HepG2 (cell line): Measurements from ENCODE around the gene TIMM10. TPM values are rescaled to one million over a fixed set of nuclear protein-coding genes. Genes with fewer than 3 reads are reported as not detected.

ENCODE experiments used
- FOXC1 ChIP-seq: sonication (generic); formaldehyde crosslinking; IDR thresholded peaks from 2 replicates; pipeline ENCODE4 v1.8.0; 2022; ENCODE audit warnings: mild to moderate bottlenecking, missing genetic modification reagents, borderline replicate concordance
- ISX ChIP-seq: sonication (generic); formaldehyde crosslinking; conservative IDR thresholded peaks from 2 replicates; pipeline ENCODE4 v1.5.0; 2020; ENCODE audit warnings: missing genetic modification reagents
- KLF13 ChIP-seq: sonication (generic); formaldehyde crosslinking; IDR thresholded peaks from 2 replicates; pipeline ENCODE4 v1.4.0; 2020; ENCODE audit warnings: mild to moderate bottlenecking, missing genetic modification reagents
- MBNL3 ChIP-seq: fragments of 250-450 bp; sonication (Bioruptor Pico); conservative IDR thresholded peaks from 2 replicates; pipeline ENCODE4 v1.8.0; 2022; ENCODE audit warnings: mild to moderate bottlenecking, inconsistent platforms
- PAX8 ChIP-seq: sonication (generic); formaldehyde crosslinking; IDR thresholded peaks from 2 replicates; pipeline ENCODE4 v1.8.0; 2022; ENCODE audit warnings: mild to moderate bottlenecking, missing genetic modification reagents, borderline replicate concordance
- PCBP1 ChIP-seq: fragments of 200-400 bp; formaldehyde crosslinking; IDR thresholded peaks from 2 replicates; pipeline ENCODE4 v1.6.1; 2017; ENCODE audit warnings: mild to moderate bottlenecking, low read depth, low read length, borderline replicate concordance
- PRPF4 ChIP-seq: fragments of 200-400 bp; formaldehyde crosslinking; IDR thresholded peaks from 2 replicates; pipeline ENCODE4 v1.6.1; 2016; ENCODE audit warnings: low read length, low read depth; ENCODE audit not compliant: poor library complexity, severe bottlenecking
- SPEN ChIP-seq: sonication (generic); formaldehyde crosslinking; IDR thresholded peaks from 2 replicates; pipeline ENCODE4 v1.5.1; 2020; ENCODE audit warnings: low read depth, mild to moderate bottlenecking, missing genetic modification reagents
- TGIF2 ChIP-seq: IDR thresholded peaks from 2 replicates; pipeline ENCODE4 v1.6.1; 2016; ENCODE audit warnings: control low read depth, missing compliant biosample characterization
- ZMYM3 ChIP-seq: sonication (generic); formaldehyde crosslinking; IDR thresholded peaks from 2 replicates; pipeline ENCODE4 v1.5.1; 2020; ENCODE audit warnings: mild to moderate bottlenecking, missing genetic modification reagents
- ZNF138 ChIP-seq: sonication (generic); formaldehyde crosslinking; IDR thresholded peaks from 2 replicates; pipeline ENCODE4 v1.5.0; 2020; ENCODE audit warnings: mild to moderate bottlenecking, low read depth, missing genetic modification reagents
- ZNF24 ChIP-seq: fragments of 450-650 bp; IDR thresholded peaks from 2 replicates; pipeline ENCODE4 v1.6.1; 2017; ENCODE audit warnings: antibody characterized with exemption, mild to moderate bottlenecking
- ZNF296 ChIP-seq: sonication (generic); formaldehyde crosslinking; conservative IDR thresholded peaks from 2 replicates; pipeline ENCODE4 v1.5.0; 2020; ENCODE audit warnings: mild to moderate bottlenecking, missing genetic modification reagents
- ZNF33B ChIP-seq: sonication (generic); formaldehyde crosslinking; IDR thresholded peaks from 2 replicates; pipeline ENCODE4 v1.5.1; 2020; ENCODE audit warnings: mild to moderate bottlenecking, missing genetic modification reagents
- ZNF570 ChIP-seq: sonication (generic); formaldehyde crosslinking; IDR thresholded peaks from 2 replicates; pipeline ENCODE4 v1.4.0; 2020; ENCODE audit warnings: mild to moderate bottlenecking, missing genetic modification reagents, borderline replicate concordance
- ZNF761 ChIP-seq: sonication (generic); formaldehyde crosslinking; conservative IDR thresholded peaks from 2 replicates; pipeline ENCODE4 v1.4.0; 2020; ENCODE audit warnings: mild to moderate bottlenecking, missing genetic modification reagents
- polyA plus RNA-seq, 8 experiments: library from polyadenylated mRNA; depleted of rRNA in 3 of 8; stranded (reverse) in 7 of 8; unstranded in 1 of 8; fragments of >200 nt; fragmentation: Illumina TruSeq in 4 of 8; extraction: Trizol in 4 of 8; gene quantifications; 2 replicates each; pipeline versions ENCODE4 v1.2.1 to v1.2.3, GENCODE V29; 2011 to 2016; ENCODE audit warnings: low read depth in 4 of 8, missing spikeins in 1 of 8, mixed read lengths in 1 of 8; ENCODE audit not compliant: insufficient read depth in 1 of 8
- total RNA-seq, 5 experiments: library from RNA; depleted of rRNA; stranded (reverse); fragments of >200 nt; fragmentation: Illumina TruSeq; extraction: Trizol; gene quantifications; 2 replicates each; pipeline ENCODE4 v1.2.3, GENCODE V29; 2016; ENCODE audit warnings: low read depth in 1 of 5
- TF ChIP-seq, protein P1 (sequence below): sonication (generic); formaldehyde crosslinking; IDR thresholded peaks from 2 replicates; pipeline ENCODE4 v1.4.0; 2020; ENCODE audit warnings: missing genetic modification reagents
- TF ChIP-seq, protein P2 (sequence below): sonication (generic); formaldehyde crosslinking; IDR thresholded peaks from 2 replicates; pipeline ENCODE4 v1.4.0; 2020; ENCODE audit warnings: missing genetic modification reagents
- TF ChIP-seq, protein P3 (sequence below): sonication (generic); formaldehyde crosslinking; IDR thresholded peaks from 2 replicates; pipeline ENCODE4 v1.5.1; 2020; ENCODE audit warnings: mild to moderate bottlenecking, missing genetic modification reagents, borderline replicate concordance
- TF ChIP-seq, protein P4 (sequence below): sonication (generic); formaldehyde crosslinking; IDR thresholded peaks from 2 replicates; pipeline ENCODE4 v1.5.0; 2020; ENCODE audit warnings: missing genetic modification reagents
- TF ChIP-seq, protein P5 (sequence below): sonication (generic); formaldehyde crosslinking; IDR thresholded peaks from 2 replicates; pipeline ENCODE4 v1.4.0; 2020; ENCODE audit warnings: low read depth, mild to moderate bottlenecking, missing genetic modification reagents

Gene TIMM10
- total and polyA plus RNA-seq, 2 of the 13 experiments (the other 11 are each of a cell fraction or from before 2014, with no cell fraction given): 67.8 to 82.2 TPM

DNA sequence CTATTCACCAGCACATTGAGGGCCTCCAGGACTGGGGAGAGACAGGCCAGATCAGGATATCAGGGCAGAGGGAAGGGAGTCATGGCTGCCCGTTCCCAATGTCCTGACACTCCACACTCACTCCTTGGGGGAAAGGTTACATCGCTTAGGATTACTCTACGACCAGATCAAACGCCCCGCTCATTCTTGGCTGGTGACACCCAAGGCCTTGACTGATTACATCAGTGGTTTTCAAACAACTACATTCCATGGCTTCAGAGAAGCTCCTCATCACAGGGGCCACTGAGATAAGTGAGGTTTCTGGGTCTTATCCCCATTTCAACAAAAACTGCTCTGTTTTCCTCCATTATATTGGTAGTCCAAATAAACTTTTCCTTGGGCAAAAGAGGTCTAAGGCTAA is 21.9 kb upstream of the TIMM10 start (continued):
- TF ChIP-seq, protein P1, sequence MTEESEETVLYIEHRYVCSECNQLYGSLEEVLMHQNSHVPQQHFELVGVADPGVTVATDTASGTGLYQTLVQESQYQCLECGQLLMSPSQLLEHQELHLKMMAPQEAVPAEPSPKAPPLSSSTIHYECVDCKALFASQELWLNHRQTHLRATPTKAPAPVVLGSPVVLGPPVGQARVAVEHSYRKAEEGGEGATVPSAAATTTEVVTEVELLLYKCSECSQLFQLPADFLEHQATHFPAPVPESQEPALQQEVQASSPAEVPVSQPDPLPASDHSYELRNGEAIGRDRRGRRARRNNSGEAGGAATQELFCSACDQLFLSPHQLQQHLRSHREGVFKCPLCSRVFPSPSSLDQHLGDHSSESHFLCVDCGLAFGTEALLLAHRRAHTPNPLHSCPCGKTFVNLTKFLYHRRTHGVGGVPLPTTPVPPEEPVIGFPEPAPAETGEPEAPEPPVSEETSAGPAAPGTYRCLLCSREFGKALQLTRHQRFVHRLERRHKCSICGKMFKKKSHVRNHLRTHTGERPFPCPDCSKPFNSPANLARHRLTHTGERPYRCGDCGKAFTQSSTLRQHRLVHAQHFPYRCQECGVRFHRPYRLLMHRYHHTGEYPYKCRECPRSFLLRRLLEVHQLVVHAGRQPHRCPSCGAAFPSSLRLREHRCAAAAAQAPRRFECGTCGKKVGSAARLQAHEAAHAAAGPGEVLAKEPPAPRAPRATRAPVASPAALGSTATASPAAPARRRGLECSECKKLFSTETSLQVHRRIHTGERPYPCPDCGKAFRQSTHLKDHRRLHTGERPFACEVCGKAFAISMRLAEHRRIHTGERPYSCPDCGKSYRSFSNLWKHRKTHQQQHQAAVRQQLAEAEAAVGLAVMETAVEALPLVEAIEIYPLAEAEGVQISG (CRISPR knock-in tag): 0 out of 2 replicates have a peak, but pooled peaks have one; percentile 20
- TF ChIP-seq ZNF24 (no peak), PCBP1 (no peak), ZNF138 (CRISPR knock-in tag) (no peak), KLF13 (CRISPR knock-in tag) (no peak), MBNL3 (CRISPR knock-in tag) (no peak), FOXC1 (CRISPR knock-in tag) (no peak), SPEN (CRISPR knock-in tag) (no peak), ZNF761 (CRISPR knock-in tag) (no peak), TGIF2 (CRISPR knock-in tag) (0 out of 2 replicates have a peak, but pooled peaks have one; percentile 59), ZMYM3 (no peak), ZNF296 (CRISPR knock-in tag) (no peak), ZNF33B (CRISPR knock-in tag) (no peak), PAX8 (CRISPR knock-in tag) (no peak), ZNF570 (CRISPR knock-in tag) (no peak), ISX (no peak), PRPF4 (no peak)
- TF ChIP-seq, protein P2, sequence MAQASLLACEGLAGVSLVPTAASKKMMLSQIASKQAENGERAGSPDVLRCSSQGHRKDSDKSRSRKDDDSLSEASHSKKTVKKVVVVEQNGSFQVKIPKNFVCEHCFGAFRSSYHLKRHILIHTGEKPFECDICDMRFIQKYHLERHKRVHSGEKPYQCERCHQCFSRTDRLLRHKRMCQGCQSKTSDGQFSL (CRISPR knock-in tag): no peak
- TF ChIP-seq, protein P3, sequence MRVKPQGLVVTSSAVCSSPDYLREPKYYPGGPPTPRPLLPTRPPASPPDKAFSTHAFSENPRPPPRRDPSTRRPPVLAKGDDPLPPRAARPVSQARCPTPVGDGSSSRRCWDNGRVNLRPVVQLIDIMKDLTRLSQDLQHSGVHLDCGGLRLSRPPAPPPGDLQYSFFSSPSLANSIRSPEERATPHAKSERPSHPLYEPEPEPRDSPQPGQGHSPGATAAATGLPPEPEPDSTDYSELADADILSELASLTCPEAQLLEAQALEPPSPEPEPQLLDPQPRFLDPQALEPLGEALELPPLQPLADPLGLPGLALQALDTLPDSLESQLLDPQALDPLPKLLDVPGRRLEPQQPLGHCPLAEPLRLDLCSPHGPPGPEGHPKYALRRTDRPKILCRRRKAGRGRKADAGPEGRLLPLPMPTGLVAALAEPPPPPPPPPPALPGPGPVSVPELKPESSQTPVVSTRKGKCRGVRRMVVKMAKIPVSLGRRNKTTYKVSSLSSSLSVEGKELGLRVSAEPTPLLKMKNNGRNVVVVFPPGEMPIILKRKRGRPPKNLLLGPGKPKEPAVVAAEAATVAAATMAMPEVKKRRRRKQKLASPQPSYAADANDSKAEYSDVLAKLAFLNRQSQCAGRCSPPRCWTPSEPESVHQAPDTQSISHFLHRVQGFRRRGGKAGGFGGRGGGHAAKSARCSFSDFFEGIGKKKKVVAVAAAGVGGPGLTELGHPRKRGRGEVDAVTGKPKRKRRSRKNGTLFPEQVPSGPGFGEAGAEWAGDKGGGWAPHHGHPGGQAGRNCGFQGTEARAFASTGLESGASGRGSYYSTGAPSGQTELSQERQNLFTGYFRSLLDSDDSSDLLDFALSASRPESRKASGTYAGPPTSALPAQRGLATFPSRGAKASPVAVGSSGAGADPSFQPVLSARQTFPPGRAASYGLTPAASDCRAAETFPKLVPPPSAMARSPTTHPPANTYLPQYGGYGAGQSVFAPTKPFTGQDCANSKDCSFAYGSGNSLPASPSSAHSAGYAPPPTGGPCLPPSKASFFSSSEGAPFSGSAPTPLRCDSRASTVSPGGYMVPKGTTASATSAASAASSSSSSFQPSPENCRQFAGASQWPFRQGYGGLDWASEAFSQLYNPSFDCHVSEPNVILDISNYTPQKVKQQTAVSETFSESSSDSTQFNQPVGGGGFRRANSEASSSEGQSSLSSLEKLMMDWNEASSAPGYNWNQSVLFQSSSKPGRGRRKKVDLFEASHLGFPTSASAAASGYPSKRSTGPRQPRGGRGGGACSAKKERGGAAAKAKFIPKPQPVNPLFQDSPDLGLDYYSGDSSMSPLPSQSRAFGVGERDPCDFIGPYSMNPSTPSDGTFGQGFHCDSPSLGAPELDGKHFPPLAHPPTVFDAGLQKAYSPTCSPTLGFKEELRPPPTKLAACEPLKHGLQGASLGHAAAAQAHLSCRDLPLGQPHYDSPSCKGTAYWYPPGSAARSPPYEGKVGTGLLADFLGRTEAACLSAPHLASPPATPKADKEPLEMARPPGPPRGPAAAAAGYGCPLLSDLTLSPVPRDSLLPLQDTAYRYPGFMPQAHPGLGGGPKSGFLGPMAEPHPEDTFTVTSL (CRISPR knock-in tag): no peak
- TF ChIP-seq, protein P4, sequence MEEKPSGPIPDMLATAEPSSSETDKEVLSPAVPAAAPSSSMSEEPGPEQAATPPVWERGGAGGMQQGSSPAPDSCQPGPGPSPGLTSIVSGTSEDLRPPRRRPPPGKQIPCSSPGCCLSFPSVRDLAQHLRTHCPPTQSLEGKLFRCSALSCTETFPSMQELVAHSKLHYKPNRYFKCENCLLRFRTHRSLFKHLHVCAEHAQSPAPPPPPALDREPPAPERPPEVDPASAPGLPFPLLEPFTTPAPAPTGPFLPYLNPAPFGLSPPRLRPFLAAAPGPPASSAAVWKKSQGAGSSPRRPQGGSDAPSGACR (CRISPR knock-in tag): no peak
- TF ChIP-seq, protein P5, sequence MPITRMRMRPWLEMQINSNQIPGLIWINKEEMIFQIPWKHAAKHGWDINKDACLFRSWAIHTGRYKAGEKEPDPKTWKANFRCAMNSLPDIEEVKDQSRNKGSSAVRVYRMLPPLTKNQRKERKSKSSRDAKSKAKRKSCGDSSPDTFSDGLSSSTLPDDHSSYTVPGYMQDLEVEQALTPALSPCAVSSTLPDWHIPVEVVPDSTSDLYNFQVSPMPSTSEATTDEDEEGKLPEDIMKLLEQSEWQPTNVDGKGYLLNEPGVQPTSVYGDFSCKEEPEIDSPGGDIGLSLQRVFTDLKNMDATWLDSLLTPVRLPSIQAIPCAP (CRISPR knock-in tag): no peak
